GM18507 (cell line): ENCODE results near the gene SLC41A3.

Experiments used
- DNase-seq: peaks from one replicate; pipeline ENCODE4 v3.0.0; 2011; ENCODE audit warnings: low read depth; ENCODE audit not compliant: insufficient read length; ENCODE audit errors: extremely low spot score
- FAIRE-seq: peaks from 2 replicates; lab custom pipeline; 2011; peaks lifted over from hg19 to GRCh38; lab: Jason Lieb, UNC

Gene SLC41A3

DNA sequence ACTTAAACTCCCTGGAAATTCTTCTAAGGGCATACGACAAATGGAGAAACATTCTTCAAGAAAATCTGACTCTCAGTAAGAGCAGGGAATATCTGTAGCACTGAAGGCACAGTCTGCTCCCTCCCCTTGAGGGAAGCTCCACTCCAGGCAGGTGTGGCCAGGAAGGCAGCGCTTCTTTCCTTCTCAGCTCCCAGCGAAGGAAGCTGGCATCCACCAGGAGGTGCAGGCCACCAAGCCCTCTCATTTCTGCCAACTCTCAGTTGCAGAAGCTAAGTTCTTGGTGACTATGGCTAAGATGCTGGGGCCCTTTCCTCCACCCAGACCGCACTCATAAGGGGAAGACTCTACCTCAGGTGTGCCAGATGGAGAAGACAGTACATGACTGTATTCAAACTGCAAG lies 37.7 kb upstream of the SLC41A3 start:
- FAIRE-seq = no peak

DNA sequence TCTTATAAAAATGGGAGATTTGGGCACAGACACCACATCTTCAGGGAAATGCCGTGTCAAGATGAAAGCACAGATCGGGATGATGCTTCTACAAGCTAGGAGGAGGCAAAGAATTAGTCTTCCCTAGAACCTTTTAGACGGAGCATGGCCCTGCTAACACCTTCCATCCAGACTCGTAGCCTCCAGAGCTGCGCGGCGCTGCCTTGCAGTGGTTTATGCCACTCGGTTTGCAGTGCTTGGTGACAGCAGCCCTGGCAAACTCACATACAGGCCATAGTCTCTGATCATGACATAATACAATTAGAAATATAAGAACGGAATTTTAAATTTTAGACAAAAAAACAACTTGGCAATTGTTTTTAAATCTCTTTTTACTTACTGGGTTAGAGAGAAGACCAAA lies 37.1 kb upstream of the SLC41A3 start:
- DNase-seq (no peak), FAIRE-seq (no peak)

More for the DNA sequence above, 37.7 kb upstream of the SLC41A3 start:
- no peak for DNase-seq

GRCh38 chr3:126119976-126120375 lies 36.1 kb upstream of the SLC41A3 start:
- DNase-seq = no peak
- FAIRE-seq = no peak

DNA sequence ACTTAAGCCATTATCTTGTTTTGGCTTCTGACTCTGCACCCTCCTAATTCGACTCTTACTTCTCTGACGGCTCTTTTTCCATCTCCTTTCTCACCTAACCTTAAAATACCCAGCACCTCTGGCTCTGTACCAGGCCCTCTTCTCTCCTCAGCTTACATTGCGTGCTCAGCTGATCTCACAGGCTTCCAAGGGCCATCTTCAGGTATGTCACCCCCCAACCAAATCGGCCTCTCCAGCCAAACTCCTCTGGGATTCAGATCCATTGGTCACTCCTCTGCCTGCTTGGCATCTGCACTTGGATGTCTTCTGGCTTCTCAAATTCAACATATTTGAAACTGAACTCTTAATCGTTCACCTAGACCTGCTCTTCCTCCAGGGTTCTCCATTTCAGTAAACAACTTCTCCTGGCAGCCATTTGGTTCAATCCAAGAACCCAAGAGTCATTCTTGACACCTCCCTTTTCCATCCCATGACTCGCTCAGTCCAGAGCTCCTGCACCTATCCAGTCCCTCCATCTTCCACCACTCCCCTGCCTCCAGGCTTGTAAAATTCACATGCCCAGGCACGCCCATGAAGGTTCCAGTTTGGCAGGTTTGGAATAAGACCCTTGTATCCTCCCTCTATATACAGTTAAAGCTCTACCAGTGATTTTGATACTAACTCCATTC lies 35.2 kb upstream of the SLC41A3 start:
- no peak for DNase-seq
- no peak for FAIRE-seq

- FAIRE-seq (no peak), DNase-seq (no peak)
These were observed 34.7 kb upstream of the SLC41A3 start for GRCh38 chr3:126118591-126118990.

DNA sequence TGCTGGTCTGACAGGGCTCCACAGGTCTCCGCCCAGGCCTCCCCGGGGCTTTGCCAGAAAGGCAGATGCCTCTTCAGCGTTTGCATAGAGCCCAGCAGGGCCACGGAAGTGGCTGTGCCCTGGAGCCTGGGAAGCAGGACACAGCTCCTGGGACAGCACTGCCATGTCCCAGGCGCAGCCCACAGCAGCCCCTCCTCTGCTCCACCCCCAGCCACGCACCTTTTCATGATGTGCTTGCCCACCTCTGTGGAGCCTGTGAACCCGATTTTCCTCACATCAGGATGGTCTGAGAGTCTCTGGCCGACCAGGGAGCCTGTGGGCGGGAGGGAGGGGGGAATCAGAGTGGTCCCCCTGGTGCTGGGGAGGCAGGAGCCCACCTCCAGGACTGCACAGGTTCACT lies 33.9 kb upstream of the SLC41A3 start:
- FAIRE-seq = no peak

GRCh38 chr3:126117212-126117611 lies 33.3 kb upstream of the SLC41A3 start:
- no peak for FAIRE-seq
- no peak for DNase-seq

More for the DNA sequence above, 33.9 kb upstream of the SLC41A3 start:
- no peak for DNase-seq

GRCh38 chr3:126116526-126116925 lies 32.6 kb upstream of the SLC41A3 start:
- no peak for FAIRE-seq

GRCh38 chr3:126114443-126115386 lies 30.8 kb upstream of the SLC41A3 start:
- DNase-seq = no peak
- no peak for FAIRE-seq

More at GRCh38 chr3:126116526-126116925, 32.6 kb upstream of the SLC41A3 start:
- DNase-seq = no peak

- FAIRE-seq (peak; percentile 36), DNase-seq (no peak)
These were observed 30.0 kb upstream of the SLC41A3 start for GRCh38 chr3:126113733-126114442.

GRCh38 chr3:126113238-126113555 lies 29.3 kb upstream of the SLC41A3 start:
- DNase-seq (no peak), FAIRE-seq (no peak)

GRCh38 chr3:126112531-126113237 lies 28.8 kb upstream of the SLC41A3 start:
- no peak for FAIRE-seq
- no peak for DNase-seq

GRCh38 chr3:126111566-126112475 lies 27.9 kb upstream of the SLC41A3 start:
- FAIRE-seq = no peak

GRCh38 chr3:126111126-126111551 lies 27.2 kb upstream of the SLC41A3 start:
- FAIRE-seq = no peak
- no peak for DNase-seq

More at GRCh38 chr3:126111566-126112475, 27.9 kb upstream of the SLC41A3 start:
- DNase-seq = no peak

- no peak for DNase-seq
- no peak for FAIRE-seq
These were observed 26.7 kb upstream of the SLC41A3 start for GRCh38 chr3:126110431-126111125.

- DNase-seq (no peak), FAIRE-seq (no peak)
These were observed 25.9 kb upstream of the SLC41A3 start for GRCh38 chr3:126109880-126110235.

GRCh38 chr3:126109146-126109879 lies 25.4 kb upstream of the SLC41A3 start:
- FAIRE-seq = no peak
- no peak for DNase-seq
